HepG2 (cell line): ENCODE measurements around the gene TNP2. TPM values are rescaled to one million over a fixed set of nuclear protein-coding genes. Genes with fewer than 3 reads are reported as not detected.

Experiments
- ATAC-seq: fragments of 200-7000 bp; cut with Tn5 transposase; 3 replicates; pipeline ENCODE4 v1.9.1; 2020; ENCODE audit warnings: mild to moderate bottlenecking, moderate library complexity
- BruUV-seq: library from RNA; stranded (reverse); fragments of 400-500 nt; replicated peaks from 2 replicates; lab custom pipeline; 2021; lab: Mats Ljungman, UMichigan
- CTCF ChIA-PET: fragments of 300-600 bp; formaldehyde crosslinking; extraction: SDS; loops from one replicate; lab custom pipeline; 2021; ENCODE audit warnings: low total read pairs, inconsistent platforms, low intra/inter-chr PET ratio; lab: Yijun Ruan, JAX
- POLR2A ChIA-PET: fragments of 350-600 bp; sonication (Branson Sonifier 250); formaldehyde crosslinking; loops from one replicate; lab custom pipeline; 2020; ENCODE audit warnings: antibody characterized with exemption, inconsistent platforms; lab: Yijun Ruan, JAX
- DNase-seq: peaks from one replicate; pipeline ENCODE4 v3.0.0-alpha.2; 2015; ENCODE audit warnings: low spot score
- FAIRE-seq: peaks from 3 replicates; lab custom pipeline; 2011; peaks lifted over from hg19 to GRCh38; lab: Jason Lieb, UNC
- H2AFZ ChIP-seq: one replicate; pipeline ENCODE4 v1.6.1; 2011; ENCODE audit warnings: low read length, inconsistent platforms
- H3K27ac ChIP-seq: fragments of 300-600 bp; 3 replicates; pipeline ENCODE4 v1.8.0; 2011; ENCODE audit warnings: mixed run types, mild to moderate bottlenecking, mixed read lengths, low read length, inconsistent platforms; ENCODE audit not compliant: insufficient read depth; ENCODE audit errors: extremely low read length
- H3K27me3 ChIP-seq, 2 experiments: fragments of 200-600 bp in 1 of 2; 2 replicates in 1 of 2; 3 replicates in 1 of 2; pipeline versions ENCODE4 v1.6.0 to v1.8.0; 2011; ENCODE audit warnings: low read length in 2 of 2, mild to moderate bottlenecking in 2 of 2, moderate library complexity in 2 of 2, inconsistent platforms in 1 of 2; ENCODE audit not compliant: insufficient read depth in 2 of 2, control insufficient read depth in 1 of 2
- H3K36me3 ChIP-seq, 2 experiments: fragments of 200-600 bp in 1 of 2; replicated peaks in 1 of 2; 2 replicates in 1 of 2; 3 replicates in 1 of 2; pipeline versions ENCODE4 v1.5.1 to v1.8.0; 2011; ENCODE audit warnings: low read length in 2 of 2, inconsistent platforms in 1 of 2; ENCODE audit not compliant: insufficient read depth in 2 of 2, control insufficient read depth in 1 of 2
- H3K4me1 ChIP-seq: 2 replicates; pipeline ENCODE4 v1.5.1; 2012; ENCODE audit warnings: low read length, inconsistent platforms; ENCODE audit not compliant: insufficient read depth
- H3K4me2 ChIP-seq: 2 replicates; pipeline ENCODE4 v1.6.0; 2011; ENCODE audit warnings: low read depth, low read length, inconsistent platforms
- H3K4me3 ChIP-seq, 3 experiments: fragments of 200-600 bp in 1 of 3; sonication (generic), shearing (Covaris generic) in 1 of 3; replicated peaks in 1 of 3; 2 replicates each; pipeline ENCODE4 v1.5.1; 2011 to 2016; ENCODE audit warnings: low read length in 3 of 3, inconsistent platforms in 2 of 3, low read depth in 2 of 3, mild to moderate bottlenecking in 2 of 3, control low read depth in 1 of 3, mixed read lengths in 1 of 3; ENCODE audit not compliant: insufficient read depth in 1 of 3
- H3K79me2 ChIP-seq: one replicate; pipeline ENCODE4 v1.6.1; 2011; ENCODE audit warnings: low read length, inconsistent platforms; ENCODE audit not compliant: insufficient read depth
- H3K9ac ChIP-seq: 2 replicates; pipeline ENCODE4 v1.6.0; 2011; ENCODE audit warnings: mild to moderate bottlenecking, low read depth, low read length, inconsistent platforms; ENCODE audit not compliant: insufficient read depth
- H3K9me3 ChIP-seq: 2 replicates; pipeline ENCODE4 v1.5.1; 2012; ENCODE audit warnings: mild to moderate bottlenecking, low read length
- H4K20me1 ChIP-seq: 2 replicates; pipeline ENCODE4 v1.6.0; 2011; ENCODE audit warnings: inconsistent platforms, mild to moderate bottlenecking, low read length, moderate library complexity; ENCODE audit not compliant: insufficient read depth
- ATF7 ChIP-seq, 2 experiments: fragments of 450-650 bp in 1 of 2; sonication (generic) in 1 of 2; formaldehyde crosslinking in 1 of 2; IDR thresholded peaks; 2 replicates each; pipeline versions ENCODE4 v1.4.0 to v1.6.1; 2016 to 2020; ENCODE audit warnings: antibody characterized with exemption in 1 of 2, mild to moderate bottlenecking in 1 of 2, missing genetic modification reagents in 1 of 2
- FOXK1 ChIP-seq: sonication (generic); formaldehyde crosslinking; IDR thresholded peaks from 2 replicates; pipeline ENCODE4 v1.4.0; 2020; ENCODE audit warnings: low read depth, missing genetic modification reagents, borderline replicate concordance
- GABPB1 ChIP-seq: IDR thresholded peaks from 2 replicates; pipeline ENCODE4 v1.6.1; 2016; ENCODE audit warnings: mild to moderate bottlenecking, missing genetic modification reagents, moderate library complexity, missing compliant biosample characterization
- MBD4 ChIP-seq: IDR thresholded peaks from 2 replicates; pipeline ENCODE4 v1.6.1; 2012; ENCODE audit warnings: low read length, inconsistent platforms, borderline replicate concordance
- MED1 ChIP-seq: sonication (generic); formaldehyde crosslinking; IDR thresholded peaks from 2 replicates; pipeline ENCODE4 v1.4.0; 2020; ENCODE audit warnings: missing genetic modification reagents
- NFYB ChIP-seq: sonication (generic); formaldehyde crosslinking; IDR thresholded peaks from 2 replicates; pipeline ENCODE4 v1.4.0; 2020; ENCODE audit warnings: missing genetic modification reagents
- SMAD1 ChIP-seq: sonication (generic); formaldehyde crosslinking; IDR thresholded peaks from 2 replicates; pipeline ENCODE4 v1.4.0; 2020; ENCODE audit warnings: missing genetic modification reagents, low read depth, mild to moderate bottlenecking, borderline replicate concordance
- THAP11 ChIP-seq: IDR thresholded peaks from 2 replicates; pipeline ENCODE4 v1.6.1; 2016; ENCODE audit warnings: missing biosample characterization, missing genetic modification reagents
- THYN1 ChIP-seq: sonication (generic); formaldehyde crosslinking; IDR thresholded peaks from 2 replicates; pipeline ENCODE4 v1.8.1; 2023; ENCODE audit warnings: low read depth, mild to moderate bottlenecking, moderate library complexity, missing genetic modification reagents, borderline replicate concordance
- ZBTB21 ChIP-seq: sonication (generic); formaldehyde crosslinking; IDR thresholded peaks from 2 replicates; pipeline ENCODE4 v1.4.0; 2020; ENCODE audit warnings: missing genetic modification reagents
- ZNF17 ChIP-seq: sonication (generic); formaldehyde crosslinking; IDR thresholded peaks from 2 replicates; pipeline ENCODE4 v1.5.0; 2020; ENCODE audit warnings: mild to moderate bottlenecking, missing genetic modification reagents
- ZNF570 ChIP-seq: sonication (generic); formaldehyde crosslinking; IDR thresholded peaks from 2 replicates; pipeline ENCODE4 v1.4.0; 2020; ENCODE audit warnings: mild to moderate bottlenecking, missing genetic modification reagents, borderline replicate concordance
- ZNF629 ChIP-seq: sonication (generic); formaldehyde crosslinking; conservative IDR thresholded peaks from 2 replicates; pipeline ENCODE4 v1.5.0; 2020; ENCODE audit warnings: missing genetic modification reagents
- ZNF713 ChIP-seq: sonication (generic); formaldehyde crosslinking; IDR thresholded peaks from 2 replicates; pipeline ENCODE4 v1.4.0; 2020; ENCODE audit warnings: mild to moderate bottlenecking, missing genetic modification reagents
- WGBS: methylation state at CpG from one replicate; pipeline ENCODE4 v1.1.6; 2017; ENCODE audit warnings: low lambda C conversion rate; 5-methylcytosine and 5-hydroxymethylcytosine counted together
- in situ Hi-C: cut with HindIII; loops from 2 replicates; pipeline ENCODE4 v1.10.0; 2017; ENCODE audit warnings: low pct_unique_long_range_greater_than_20kb; ENCODE audit not compliant: extremely low pct_ligation_motif_present
- intact Hi-C: fragments of 100-400 bp; cut with micrococcal nuclease; formaldehyde crosslinking; loops from one replicate; pipeline ENCODE4 v1.10.0; 2022; ENCODE audit not compliant: unreplicated experiment
- polyA plus RNA-seq, 8 experiments: library from polyadenylated mRNA; depleted of rRNA in 3 of 8; stranded (reverse) in 7 of 8; unstranded in 1 of 8; fragments of >200 nt; fragmentation: Illumina TruSeq in 4 of 8; extraction: Trizol in 4 of 8; gene quantifications; 2 replicates each; pipeline versions ENCODE4 v1.2.1 to v1.2.3, GENCODE V29; 2011 to 2016; ENCODE audit warnings: low read depth in 4 of 8, missing spikeins in 1 of 8, mixed read lengths in 1 of 8; ENCODE audit not compliant: insufficient read depth in 1 of 8
- total RNA-seq, 5 experiments: library from RNA; depleted of rRNA; stranded (reverse); fragments of >200 nt; fragmentation: Illumina TruSeq; extraction: Trizol; gene quantifications; 2 replicates each; pipeline ENCODE4 v1.2.3, GENCODE V29; 2016; ENCODE audit warnings: low read depth in 1 of 5
- TF ChIP-seq, protein P1 (sequence below): sonication (generic); formaldehyde crosslinking; IDR thresholded peaks from 2 replicates; pipeline ENCODE4 v1.5.0; 2020; ENCODE audit warnings: missing genetic modification reagents, mild to moderate bottlenecking, borderline replicate concordance
- TF ChIP-seq, protein P2 (sequence below): sonication (generic); formaldehyde crosslinking; conservative IDR thresholded peaks from 2 replicates; pipeline ENCODE4 v1.5.0; 2020; ENCODE audit warnings: missing genetic modification reagents
- TF ChIP-seq, protein P3 (sequence below): IDR thresholded peaks from 2 replicates; pipeline ENCODE4 v1.6.1; 2018; ENCODE audit warnings: missing genetic modification reagents
- TF ChIP-seq, protein P4 (sequence below): sonication (generic); formaldehyde crosslinking; IDR thresholded peaks from 2 replicates; pipeline ENCODE4 v1.9.0; 2021; ENCODE audit warnings: missing genetic modification reagents, borderline replicate concordance

TNP2 gene
- total and polyA plus RNA-seq, 2 of the 13 experiments (the other 11 are each of a cell fraction or from before 2014, with no cell fraction given): not detected

DNA sequence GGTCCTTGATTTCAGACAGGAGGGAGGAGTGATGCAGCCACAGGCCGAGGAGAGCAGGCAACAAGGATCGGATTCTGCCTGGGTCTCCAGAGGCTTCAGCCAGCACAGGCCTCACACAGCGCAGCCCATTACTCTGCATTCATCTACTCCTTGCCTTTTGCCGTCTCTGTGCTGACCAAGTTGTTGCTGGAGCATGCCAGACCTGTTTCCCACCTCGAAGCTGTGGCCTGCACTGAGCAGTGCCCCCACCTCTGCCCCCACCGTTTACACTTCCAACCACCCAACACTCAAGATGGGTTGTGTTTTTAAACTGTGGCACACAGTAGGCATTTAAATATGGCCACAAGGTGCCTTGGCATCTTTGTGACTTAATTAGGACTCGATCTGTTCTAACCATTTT is 5.8 kb upstream of the TNP2 start:
- no peak for FAIRE-seq
- no peaks in the 10 kb centered on the region for H4K20me1 ChIP-seq
- ChIA-PET POLR2A (interaction anchor here (1.7 to 14.0 kb wide), 5 partner anchors 18 to 96 kb away, joined by 12 to 351 read pairs (median 21); partner anchors contain the start of gene SOCS1), CTCF (no interaction called here)
- H3K4me1 ChIP-seq: peaks cover 98% of the 10 kb centered on the region
- no TSS peak for BruUV-seq
- H3K27me3 ChIP-seq: no peaks in the 10 kb centered on the region
- 97% methylated on average over 7 of the region's 7 CpGs for WGBS
- ATAC-seq: no peak
- peak overlapping the region; percentile 81 for H3K27ac ChIP-seq
- H3K4me3 ChIP-seq: no peak overlapping the region
- no peaks in the 10 kb centered on the region for H3K9me3 ChIP-seq
- intact Hi-C loops (no loop called here), in situ Hi-C loops (no loop called here)
- no peak for DNase-seq
- H3K36me3 ChIP-seq: no peaks in the 10 kb centered on the region
- no peak overlapping the region for H3K9ac ChIP-seq
- H3K79me2 ChIP-seq: no peaks in the 10 kb centered on the region
- no peak overlapping the region for H3K4me2 ChIP-seq
- H2AFZ ChIP-seq: no peak overlapping the region
- TF ChIP-seq GABPB1 (CRISPR knock-in tag) (no peak), ZNF629 (CRISPR knock-in tag) (no peak), ZNF570 (CRISPR knock-in tag) (no peak), NFYB (no peak), ZNF713 (CRISPR knock-in tag) (no peak), SMAD1 (CRISPR knock-in tag) (no peak), ZBTB21 (CRISPR knock-in tag) (no peak), MED1 (no peak), ZNF17 (CRISPR knock-in tag) (no peak), THYN1 (no peak), THAP11 (CRISPR knock-in tag) (no peak), ATF7 (IDR thresholded peaks at IDR 0.05) (no peak), ATF7 (CRISPR knock-in tag; IDR thresholded peaks at IDR 0.05) (no peak), MBD4 (no peak), FOXK1 (CRISPR knock-in tag) (no peak)
- TF ChIP-seq, protein P1, sequence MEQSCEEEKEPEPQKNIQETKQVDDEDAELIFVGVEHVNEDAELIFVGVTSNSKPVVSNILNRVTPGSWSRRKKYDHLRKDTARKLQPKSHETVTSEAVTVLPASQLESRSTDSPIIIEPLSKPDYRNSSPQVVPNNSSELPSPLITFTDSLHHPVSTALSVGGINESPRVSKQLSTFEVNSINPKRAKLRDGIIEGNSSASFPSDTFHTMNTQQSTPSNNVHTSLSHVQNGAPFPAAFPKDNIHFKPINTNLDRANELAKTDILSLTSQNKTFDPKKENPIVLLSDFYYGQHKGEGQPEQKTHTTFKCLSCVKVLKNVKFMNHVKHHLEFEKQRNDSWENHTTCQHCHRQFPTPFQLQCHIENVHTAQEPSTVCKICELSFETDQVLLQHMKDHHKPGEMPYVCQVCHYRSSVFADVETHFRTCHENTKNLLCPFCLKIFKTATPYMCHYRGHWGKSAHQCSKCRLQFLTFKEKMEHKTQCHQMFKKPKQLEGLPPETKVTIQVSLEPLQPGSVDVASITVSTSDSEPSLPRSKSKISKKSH (CRISPR knock-in tag): peak; percentile 86; the same call in 1 of the 2 replicates
- TF ChIP-seq, protein P2, sequence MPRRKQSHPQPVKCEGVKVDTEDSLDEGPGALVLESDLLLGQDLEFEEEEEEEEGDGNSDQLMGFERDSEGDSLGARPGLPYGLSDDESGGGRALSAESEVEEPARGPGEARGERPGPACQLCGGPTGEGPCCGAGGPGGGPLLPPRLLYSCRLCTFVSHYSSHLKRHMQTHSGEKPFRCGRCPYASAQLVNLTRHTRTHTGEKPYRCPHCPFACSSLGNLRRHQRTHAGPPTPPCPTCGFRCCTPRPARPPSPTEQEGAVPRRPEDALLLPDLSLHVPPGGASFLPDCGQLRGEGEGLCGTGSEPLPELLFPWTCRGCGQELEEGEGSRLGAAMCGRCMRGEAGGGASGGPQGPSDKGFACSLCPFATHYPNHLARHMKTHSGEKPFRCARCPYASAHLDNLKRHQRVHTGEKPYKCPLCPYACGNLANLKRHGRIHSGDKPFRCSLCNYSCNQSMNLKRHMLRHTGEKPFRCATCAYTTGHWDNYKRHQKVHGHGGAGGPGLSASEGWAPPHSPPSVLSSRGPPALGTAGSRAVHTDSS (CRISPR knock-in tag): no peak
- TF ChIP-seq, protein P3, sequence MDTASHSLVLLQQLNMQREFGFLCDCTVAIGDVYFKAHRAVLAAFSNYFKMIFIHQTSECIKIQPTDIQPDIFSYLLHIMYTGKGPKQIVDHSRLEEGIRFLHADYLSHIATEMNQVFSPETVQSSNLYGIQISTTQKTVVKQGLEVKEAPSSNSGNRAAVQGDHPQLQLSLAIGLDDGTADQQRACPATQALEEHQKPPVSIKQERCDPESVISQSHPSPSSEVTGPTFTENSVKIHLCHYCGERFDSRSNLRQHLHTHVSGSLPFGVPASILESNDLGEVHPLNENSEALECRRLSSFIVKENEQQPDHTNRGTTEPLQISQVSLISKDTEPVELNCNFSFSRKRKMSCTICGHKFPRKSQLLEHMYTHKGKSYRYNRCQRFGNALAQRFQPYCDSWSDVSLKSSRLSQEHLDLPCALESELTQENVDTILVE (CRISPR knock-in tag): no peak
- TF ChIP-seq, protein P4, sequence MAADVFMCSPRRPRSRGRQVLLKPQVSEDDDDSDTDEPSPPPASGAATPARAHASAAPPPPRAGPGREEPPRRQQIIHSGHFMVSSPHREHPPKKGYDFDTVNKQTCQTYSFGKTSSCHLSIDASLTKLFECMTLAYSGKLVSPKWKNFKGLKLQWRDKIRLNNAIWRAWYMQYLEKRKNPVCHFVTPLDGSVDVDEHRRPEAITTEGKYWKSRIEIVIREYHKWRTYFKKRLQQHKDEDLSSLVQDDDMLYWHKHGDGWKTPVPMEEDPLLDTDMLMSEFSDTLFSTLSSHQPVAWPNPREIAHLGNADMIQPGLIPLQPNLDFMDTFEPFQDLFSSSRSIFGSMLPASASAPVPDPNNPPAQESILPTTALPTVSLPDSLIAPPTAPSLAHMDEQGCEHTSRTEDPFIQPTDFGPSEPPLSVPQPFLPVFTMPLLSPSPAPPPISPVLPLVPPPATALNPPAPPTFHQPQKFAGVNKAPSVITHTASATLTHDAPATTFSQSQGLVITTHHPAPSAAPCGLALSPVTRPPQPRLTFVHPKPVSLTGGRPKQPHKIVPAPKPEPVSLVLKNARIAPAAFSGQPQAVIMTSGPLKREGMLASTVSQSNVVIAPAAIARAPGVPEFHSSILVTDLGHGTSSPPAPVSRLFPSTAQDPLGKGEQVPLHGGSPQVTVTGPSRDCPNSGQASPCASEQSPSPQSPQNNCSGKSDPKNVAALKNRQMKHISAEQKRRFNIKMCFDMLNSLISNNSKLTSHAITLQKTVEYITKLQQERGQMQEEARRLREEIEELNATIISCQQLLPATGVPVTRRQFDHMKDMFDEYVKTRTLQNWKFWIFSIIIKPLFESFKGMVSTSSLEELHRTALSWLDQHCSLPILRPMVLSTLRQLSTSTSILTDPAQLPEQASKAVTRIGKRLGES (CRISPR knock-in tag): no peak
